SJCRH30 (cell line): ENCODE data around the gene CHAD. TPM values are rescaled to one million over a fixed set of nuclear protein-coding genes. Genes with fewer than 3 reads are reported as not detected.

Experiments
- DNase-seq, 2 experiments: peaks; one replicate each; pipeline ENCODE4 v3.0.0-alpha.2; 2015 to 2020
- H3K27ac ChIP-seq: fragments of 250-450 bp; sonication (Bioruptor Pico); 2 replicates; pipeline ENCODE4 v1.5.1; 2020; ENCODE audit warnings: mild to moderate bottlenecking, moderate library complexity
- H3K27me3 ChIP-seq: fragments of 250-450 bp; sonication (Bioruptor Pico); 2 replicates; pipeline ENCODE4 v1.5.1; 2020; ENCODE audit warnings: mild to moderate bottlenecking, moderate library complexity
- H3K36me3 ChIP-seq: fragments of 250-450 bp; sonication (Bioruptor Pico); 2 replicates; pipeline ENCODE4 v1.5.1; 2020; ENCODE audit warnings: mild to moderate bottlenecking, moderate library complexity
- H3K4me1 ChIP-seq: fragments of 250-450 bp; sonication (Bioruptor Pico); 2 replicates; pipeline ENCODE4 v1.5.1; 2020; ENCODE audit warnings: mild to moderate bottlenecking, moderate library complexity
- H3K4me3 ChIP-seq: fragments of 250-450 bp; sonication (Bioruptor Pico); 2 replicates; pipeline ENCODE4 v1.5.1; 2020; ENCODE audit warnings: mild to moderate bottlenecking, moderate library complexity
- H3K9me3 ChIP-seq: fragments of 250-450 bp; sonication (Bioruptor Pico); replicated peaks from 2 replicates; pipeline ENCODE4 v1.5.1; 2020; ENCODE audit warnings: mild to moderate bottlenecking, moderate library complexity
- total RNA-seq: library from RNA; depleted of rRNA; stranded (reverse); fragments of >200 nt; shearing (Covaris generic); gene quantifications from 2 replicates; pipeline ENCODE4 v1.2.3, GENCODE V29; 2014

Gene CHAD
- total RNA-seq, 1 experiment from 2014 or later = not detected

GRCh38 chr17:50472286-50472685 is 3.6 kb upstream of the CHAD start:
- Histone ChIP-seq H3K27ac (no peak overlapping the region), H3K36me3 (no peaks in the 10 kb centered on the region), H3K27me3 (no peaks in the 10 kb centered on the region), H3K4me1 (no peaks in the 10 kb centered on the region), H3K9me3 (no peaks in the 10 kb centered on the region), H3K4me3 (no peak overlapping the region)
- no peak for DNase-seq

GRCh38 chr17:50471009-50471905 is 2.6 kb upstream of the CHAD start:
- no peaks in the 10 kb centered on the region for H3K9me3 ChIP-seq
- no peaks in the 10 kb centered on the region for H3K36me3 ChIP-seq
- H3K27ac ChIP-seq = no peak overlapping the region
- no peak overlapping the region for H3K4me3 ChIP-seq
- no peaks in the 10 kb centered on the region for H3K4me1 ChIP-seq
- no peaks in the 10 kb centered on the region for H3K27me3 ChIP-seq
- no peak for DNase-seq

GRCh38 chr17:50470426-50470825 is 1.7 kb upstream of the CHAD start:
- H3K36me3 ChIP-seq = no peaks in the 10 kb centered on the region
- H3K4me3 ChIP-seq = no peak overlapping the region
- H3K4me1 ChIP-seq = no peaks in the 10 kb centered on the region
- H3K27ac ChIP-seq = no peak overlapping the region
- no peak for DNase-seq
- H3K9me3 ChIP-seq = no peaks in the 10 kb centered on the region
- no peaks in the 10 kb centered on the region for H3K27me3 ChIP-seq

GRCh38 chr17:50469671-50470305 is 1.1 kb upstream of the CHAD start:
- Histone ChIP-seq H3K4me3 (no peak overlapping the region), H3K27me3 (no peaks in the 10 kb centered on the region), H3K4me1 (no peaks in the 10 kb centered on the region), H3K27ac (no peak overlapping the region), H3K9me3 (no peaks in the 10 kb centered on the region), H3K36me3 (no peaks in the 10 kb centered on the region)
- no peak for DNase-seq

- DNase-seq = peak in 1 of 2 experiments; percentile 20
- Histone ChIP-seq H3K9me3 (no peaks in the 10 kb centered on the region), H3K4me1 (no peaks in the 10 kb centered on the region), H3K27me3 (no peaks in the 10 kb centered on the region), H3K27ac (no peak overlapping the region), H3K4me3 (peak overlapping the region; percentile 2; the same call in 1 of the 2 replicates), H3K36me3 (no peaks in the 10 kb centered on the region)
Observed at GRCh38 chr17:50469208-50469605, 527 bp upstream of the CHAD start.

- Histone ChIP-seq H3K36me3 (no peaks in the 10 kb centered on the region), H3K4me3 (no peak overlapping the region), H3K4me1 (no peaks in the 10 kb centered on the region), H3K27me3 (no peaks in the 10 kb centered on the region), H3K27ac (no peak overlapping the region), H3K9me3 (no peaks in the 10 kb centered on the region)
- DNase-seq = no peak
Observed at GRCh38 chr17:50467855-50468303, 801 bp downstream of the CHAD start.

- H3K4me3 ChIP-seq = no peak overlapping the region
- no peaks in the 10 kb centered on the region for H3K36me3 ChIP-seq
- no peaks in the 10 kb centered on the region for H3K27me3 ChIP-seq
- no peaks in the 10 kb centered on the region for H3K9me3 ChIP-seq
- DNase-seq = no peak
- H3K27ac ChIP-seq = no peak overlapping the region
- H3K4me1 ChIP-seq = no peaks in the 10 kb centered on the region
Observed at GRCh38 chr17:50467114-50467854, 1.4 kb downstream of the CHAD start.

DNA sequence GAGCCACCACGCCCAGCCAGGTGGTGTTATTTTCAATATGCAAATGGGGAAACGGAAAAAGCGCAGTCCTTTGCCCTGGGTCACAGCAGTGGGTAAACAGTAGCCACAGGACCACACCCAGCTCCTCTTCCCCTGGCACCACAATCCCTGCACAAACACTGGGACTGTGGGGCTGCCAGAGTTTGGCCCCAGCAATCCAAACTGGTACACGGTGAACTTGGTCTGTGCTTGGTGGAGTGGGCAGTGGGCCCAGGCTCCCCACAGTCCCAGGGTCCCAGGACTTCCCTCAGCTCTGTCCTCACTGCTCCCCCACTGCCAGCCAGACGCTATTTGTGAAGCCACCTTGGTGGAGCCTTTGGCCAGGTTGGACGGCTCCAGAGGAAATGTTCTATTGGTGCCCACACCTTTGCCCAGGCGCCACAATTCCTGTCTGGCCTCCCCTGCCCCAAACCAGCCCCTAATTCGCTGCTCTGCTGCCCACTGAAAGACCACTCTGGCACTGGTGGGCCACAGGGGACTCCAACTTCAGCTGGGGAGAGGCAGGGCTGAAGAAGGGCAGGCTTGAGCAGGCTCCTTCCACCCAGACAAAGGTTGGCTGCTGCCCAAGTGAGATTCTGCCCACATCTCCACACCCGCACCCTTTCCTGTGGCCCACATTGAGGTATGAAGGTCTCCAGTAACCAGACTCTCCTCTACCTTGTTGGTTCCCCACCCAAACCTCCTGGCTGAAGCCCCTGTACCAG is 2.1 kb downstream of the CHAD start:
- Histone ChIP-seq H3K9me3 (no peaks in the 10 kb centered on the region), H3K27me3 (no peaks in the 10 kb centered on the region)
- DNase-seq = no peak

DNA sequence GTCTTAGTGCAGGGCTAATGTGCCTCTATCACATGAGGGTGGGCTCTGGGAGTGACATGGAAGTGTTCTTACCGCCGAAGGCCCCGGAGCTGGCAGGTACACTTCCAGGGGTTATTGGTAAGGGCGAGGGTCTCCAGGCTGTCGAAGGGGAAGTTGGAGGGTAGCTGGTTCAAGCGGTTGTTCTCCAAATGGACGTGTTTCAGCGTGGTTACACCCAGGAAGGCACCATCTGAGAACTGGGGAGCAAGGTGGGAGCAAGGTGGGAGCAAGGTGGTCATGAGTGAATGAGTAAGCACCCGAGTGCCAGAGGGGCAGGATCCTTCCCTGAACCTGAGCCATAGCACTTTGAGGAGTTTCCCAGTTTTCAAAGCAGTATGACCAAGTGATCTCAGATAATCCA is 3.0 kb downstream of the CHAD start:
- Histone ChIP-seq H3K27ac (no peak overlapping the region), H3K4me3 (no peak overlapping the region), H3K27me3 (no peaks in the 10 kb centered on the region), H3K9me3 (no peaks in the 10 kb centered on the region), H3K4me1 (no peaks in the 10 kb centered on the region), H3K36me3 (no peaks in the 10 kb centered on the region)
- DNase-seq = no peak

More for the DNA sequence above, 2.1 kb downstream of the CHAD start:
- Histone ChIP-seq H3K4me1 (no peaks in the 10 kb centered on the region), H3K36me3 (no peaks in the 10 kb centered on the region), H3K27ac (no peak overlapping the region), H3K4me3 (no peak overlapping the region)

GRCh38 chr17:50465171-50465570 is 3.5 kb downstream of the CHAD start:
- H3K4me3 ChIP-seq = no peak overlapping the region
- H3K27me3 ChIP-seq = no peaks in the 10 kb centered on the region
- no peaks in the 10 kb centered on the region for H3K9me3 ChIP-seq
- no peaks in the 10 kb centered on the region for H3K4me1 ChIP-seq
- no peak overlapping the region for H3K27ac ChIP-seq
- DNase-seq = no peak
- H3K36me3 ChIP-seq = no peaks in the 10 kb centered on the region

DNA sequence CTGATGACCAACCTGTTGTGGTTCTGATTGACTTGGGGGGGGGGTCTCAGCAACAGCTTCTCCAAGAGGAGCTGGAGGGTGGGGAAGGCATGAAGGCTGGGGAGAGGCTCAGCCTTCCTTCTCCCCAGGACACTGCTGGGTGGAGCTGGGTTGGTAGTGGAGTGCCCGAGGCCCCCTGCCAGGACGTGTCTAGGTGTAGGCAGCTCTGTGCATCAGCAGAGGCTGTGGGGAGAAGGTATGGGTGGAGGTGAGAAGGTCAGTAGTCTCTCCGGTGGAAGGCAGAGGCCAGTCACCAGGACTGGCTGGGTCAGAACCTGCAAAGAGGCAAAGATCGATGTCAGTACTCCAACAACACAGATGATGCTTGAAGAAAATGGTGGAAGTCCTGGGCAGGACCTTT is 3.9 kb downstream of the CHAD start:
- Histone ChIP-seq H3K36me3 (no peaks in the 10 kb centered on the region), H3K27ac (no peak overlapping the region), H3K4me1 (no peaks in the 10 kb centered on the region), H3K27me3 (no peaks in the 10 kb centered on the region), H3K4me3 (no peak overlapping the region), H3K9me3 (no peaks in the 10 kb centered on the region)
- DNase-seq = no peak

- no peak overlapping the region for H3K27ac ChIP-seq
- H3K27me3 ChIP-seq = no peaks in the 10 kb centered on the region
- no peaks in the 10 kb centered on the region for H3K36me3 ChIP-seq
- no peak for DNase-seq
- no peak overlapping the region for H3K4me3 ChIP-seq
- H3K4me1 ChIP-seq = no peaks in the 10 kb centered on the region
- H3K9me3 ChIP-seq = no peaks in the 10 kb centered on the region
Observed at GRCh38 chr17:50464121-50464520, 4.6 kb downstream of the CHAD start.

GRCh38 chr17:50462446-50462845 is 6.2 kb downstream of the CHAD start:
- Histone ChIP-seq H3K36me3 (no peaks in the 10 kb centered on the region), H3K27ac (no peak overlapping the region), H3K4me1 (no peaks in the 10 kb centered on the region), H3K9me3 (no peaks in the 10 kb centered on the region), H3K27me3 (no peaks in the 10 kb centered on the region), H3K4me3 (no peak overlapping the region)
- DNase-seq = no peak

- Histone ChIP-seq H3K9me3 (no peaks in the 10 kb centered on the region), H3K4me1 (no peaks in the 10 kb centered on the region), H3K27me3 (no peaks in the 10 kb centered on the region), H3K27ac (no peak overlapping the region), H3K36me3 (no peaks in the 10 kb centered on the region), H3K4me3 (no peak overlapping the region)
- no peak for DNase-seq
Observed at GRCh38 chr17:50461550-50462132, 7.0 kb downstream of the CHAD start.
